ENCODE measurements around the gene B4GAT1. TPM values are rescaled to one million over a fixed set of nuclear protein-coding genes. Genes with fewer than 3 reads are reported as not detected.

Gene B4GAT1
- total and polyA plus RNA-seq, 10 of the 15 experiments (the other 5 are each of a cell fraction or from before 2014, with no cell fraction given): 0.55 to 11.1 (median 4.3) TPM

- 0 out of 2 replicates have a peak, but pooled peaks have one; percentile 10 for TF ChIP-seq ZBTB40 (IDR thresholded peaks at IDR 0.05; ENCODE audit: borderline replicate concordance)
- TF ChIP-seq RUNX3 (IDR thresholded peaks at IDR 0.05; ENCODE audit: low read length): peak; percentile 96
- TF ChIP-seq SMARCA5 (IDR thresholded peaks at IDR 0.05): 0 out of 2 replicates have a peak, but pooled peaks have one; percentile 37
- TF ChIP-seq ATF7 (IDR thresholded peaks at IDR 0.05; ENCODE audit: low read depth): peak; percentile 64
- TF ChIP-seq ZBTB11 (CRISPR knock-in tag; IDR thresholded peaks at IDR 0.05): no peak
- no peak; the same call in 1 of the 2 replicates for TF ChIP-seq NFIC (IDR thresholded peaks at IDR 0.05; ENCODE audit: low read depth, low read length)
- TF ChIP-seq ZNF622 (IDR thresholded peaks at IDR 0.05): no peak
- TF ChIP-seq SRF (IDR thresholded peaks at IDR 0.05; ENCODE audit: low read depth in 2 of 2, low read length in 2 of 2): no peak
- TF ChIP-seq ASH2L (IDR thresholded peaks at IDR 0.05; ENCODE audit: borderline replicate concordance, low read depth): no peak
- peak; percentile 95 for TF ChIP-seq GATAD2B (conservative IDR thresholded peaks at IDR 0.05; ENCODE audit: low read depth)
- TF ChIP-seq CREM (IDR thresholded peaks at IDR 0.05; ENCODE audit: low read depth): peak; percentile 59
- TF ChIP-seq TARDBP (IDR thresholded peaks at IDR 0.05; ENCODE audit: borderline replicate concordance): no peak
- peak; percentile 46 for TF ChIP-seq RAD21 (IDR thresholded peaks at IDR 0.05; ENCODE audit: insufficient read depth, low read depth, low read length)
- TF ChIP-seq PAX5 (IDR thresholded peaks at IDR 0.05; ENCODE audit: borderline replicate concordance, low read depth, low read length): peak; percentile 62; the same call in 1 of the 2 replicates
- TF ChIP-seq NFXL1 (IDR thresholded peaks at IDR 0.05; ENCODE audit: borderline replicate concordance): no peak
- no peak for TF ChIP-seq MTA3 (IDR thresholded peaks at IDR 0.05; ENCODE audit: borderline replicate concordance, low read length)
- TF ChIP-seq DPF2 (IDR thresholded peaks at IDR 0.05): peak; percentile 95
- no peak for TF ChIP-seq PRDM15 (CRISPR knock-in tag; IDR thresholded peaks at IDR 0.05)
- TF ChIP-seq RB1 (IDR thresholded peaks at IDR 0.05; ENCODE audit: borderline replicate concordance): 0 out of 2 replicates have a peak, but pooled peaks have one; percentile 11
Measured at GRCh38 chr11:66336234-66337102, 11.0 kb downstream of the B4GAT1 start, which contains the start of gene RIN1 (continued).
